ENCODE results near the gene HELLS.
"Not testable (repeated sequence)": the region's sequence is repeated elsewhere in the genome, so short reads cannot be mapped to it uniquely, and the experiment has no call there.

Gene HELLS

DNA sequence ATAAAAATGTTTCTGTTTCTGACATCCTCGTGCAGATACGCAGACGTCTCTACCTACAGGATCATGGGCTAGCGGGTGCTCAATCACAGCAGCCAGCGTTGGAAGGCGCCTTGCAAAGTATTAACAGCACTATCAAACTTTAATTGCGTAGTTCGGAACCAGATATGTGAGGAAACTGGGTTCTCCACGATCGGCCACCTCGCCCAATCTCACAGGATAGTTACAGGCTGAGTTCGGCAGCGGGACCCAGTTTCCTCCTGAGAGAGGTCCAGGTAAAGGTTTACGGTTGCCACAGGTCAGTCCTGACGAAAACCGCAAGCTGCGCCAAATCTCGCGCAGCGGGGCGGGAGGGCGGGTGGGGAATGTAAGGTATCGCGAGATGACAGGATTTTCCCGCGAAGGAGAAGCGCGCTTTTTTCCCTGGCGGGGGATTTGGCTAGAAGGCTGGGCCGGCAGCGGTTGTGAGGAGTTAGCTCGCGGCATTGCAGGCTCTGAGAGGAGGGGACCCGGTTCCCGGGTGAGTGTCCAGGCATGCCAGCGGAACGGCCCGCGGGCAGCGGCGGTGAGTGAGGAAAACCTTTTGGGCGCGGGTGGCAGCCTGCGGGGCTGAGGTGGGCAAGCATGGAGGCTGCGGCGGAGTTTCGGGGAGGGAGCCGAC lies at the start of gene HELLS:
Gene HELLS, plus strand, starts transcription at position 398 of the 658 bp plus-strand sequence. Its CDS starts 134 bp downstream, at position 532.
- DNase-seq = peak; percentile 75

DNA sequence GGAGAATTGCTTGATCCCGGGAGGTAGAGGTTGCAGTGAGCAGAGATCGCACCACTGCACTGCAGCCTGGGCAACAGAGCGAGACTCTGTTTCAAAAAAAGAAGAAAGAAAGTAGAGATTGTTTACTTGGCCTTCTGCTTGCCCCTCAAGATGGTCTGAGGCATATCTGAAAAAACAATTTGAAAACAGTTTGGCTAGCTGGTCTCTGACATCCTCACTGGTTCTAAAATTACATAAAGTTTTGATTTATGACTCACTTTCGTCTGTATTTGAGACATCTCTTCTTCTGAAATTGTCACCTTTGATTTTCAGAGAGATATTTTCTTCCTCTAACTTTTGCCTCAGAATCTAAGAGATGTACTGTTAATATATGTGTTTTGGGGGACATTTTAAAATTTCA lies 49.6 kb upstream of the HELLS start:
- no peak for DNase-seq

- no peak for DNase-seq
Measured at GRCh38 chr10:94496646-94497045, 48.9 kb upstream of the HELLS start.

DNA sequence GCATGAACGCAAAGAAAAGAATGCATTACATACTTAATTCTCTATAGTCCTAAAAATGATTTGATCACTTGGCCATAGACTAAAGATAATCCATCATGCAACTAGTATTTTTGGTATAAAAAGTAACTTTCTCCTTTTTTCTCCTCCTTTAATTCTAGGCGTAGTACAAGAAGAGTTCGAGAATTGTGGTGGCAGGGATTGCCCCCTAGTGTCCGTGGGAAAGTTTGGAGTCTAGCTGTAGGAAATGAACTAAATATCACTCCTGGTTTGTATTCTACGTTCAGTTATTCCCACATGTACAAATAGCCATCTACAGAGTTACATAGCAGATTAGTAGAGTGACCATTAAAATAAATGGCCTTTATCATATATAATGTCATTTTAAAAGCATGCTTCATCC lies 45.5 kb upstream of the HELLS start:
- DNase-seq = no peak

DNA sequence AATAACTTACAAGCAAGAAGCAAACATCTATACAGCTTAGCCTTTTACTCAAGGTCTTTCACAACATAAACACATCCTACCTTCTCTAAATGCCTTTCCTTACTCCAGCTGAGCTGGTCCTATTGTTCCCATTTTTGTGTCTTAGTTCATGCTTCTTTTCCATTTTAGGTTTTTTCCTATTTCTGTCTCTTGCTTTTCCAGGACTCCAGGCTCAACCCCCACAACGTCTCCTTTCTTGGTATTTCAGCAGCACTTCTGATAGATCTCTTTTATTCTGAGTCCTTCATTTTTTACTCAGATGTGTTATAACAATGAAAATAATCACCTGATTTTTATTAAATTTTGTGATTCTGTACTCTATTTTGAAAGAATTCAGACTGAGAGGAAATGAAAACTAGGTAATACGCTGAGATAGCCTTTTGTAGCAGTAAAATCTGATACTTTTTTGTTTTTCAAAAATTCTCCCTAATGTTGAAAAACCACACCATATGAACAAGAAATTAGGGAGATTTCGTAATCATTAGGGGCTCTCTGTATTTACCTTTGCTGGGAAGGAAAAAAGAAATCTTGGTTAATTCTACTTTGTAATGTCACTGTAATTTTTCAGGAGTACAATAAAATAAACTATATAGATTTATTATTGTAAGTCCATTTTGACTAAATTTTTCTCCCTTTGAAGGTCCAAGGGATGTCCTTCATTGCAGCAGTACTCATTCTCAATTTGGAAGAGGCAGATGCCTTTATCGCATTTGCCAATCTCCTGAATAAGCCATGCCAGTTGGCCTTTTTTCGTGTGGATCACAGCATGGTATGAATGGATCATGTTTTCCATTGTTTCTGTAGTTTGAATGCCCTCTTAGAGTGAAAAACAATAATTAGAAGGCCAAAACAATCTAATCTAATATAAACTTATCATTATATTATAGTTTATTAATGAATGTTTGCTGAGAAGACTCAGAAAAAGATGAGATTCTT lies 24.0 kb upstream of the HELLS start:
- no peak for DNase-seq

GRCh38 chr10:94524146-94524545 lies 21.4 kb upstream of the HELLS start:
- DNase-seq = no peak

DNA sequence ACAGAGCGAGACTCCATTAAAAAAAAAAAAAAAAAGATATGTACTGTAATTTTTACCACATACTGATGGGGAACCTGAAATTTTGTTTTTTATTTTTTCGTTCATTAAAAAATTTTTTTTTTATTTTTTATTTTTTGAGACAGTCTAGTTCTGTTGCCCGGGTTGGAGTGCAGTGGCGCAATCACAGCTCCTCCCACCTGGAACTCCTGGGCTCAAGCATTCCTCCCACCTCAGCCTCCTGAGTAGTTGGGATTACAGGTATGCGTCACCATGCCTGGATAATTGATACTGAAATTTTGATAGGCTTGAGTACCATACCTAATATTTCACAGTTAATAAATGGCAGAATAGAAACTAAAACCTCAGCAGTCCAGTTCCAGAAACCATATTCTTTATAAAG lies 20.9 kb upstream of the HELLS start:
- no peak for DNase-seq

GRCh38 chr10:94531550-94531949 lies 14.0 kb upstream of the HELLS start:
- DNase-seq = not testable (repeated sequence)

- DNase-seq = no peak
Measured at GRCh38 chr10:94533027-94533426, 12.6 kb upstream of the HELLS start.

GRCh38 chr10:94542282-94542681 lies 3.3 kb upstream of the HELLS start:
- not testable (repeated sequence) for DNase-seq

GRCh38 chr10:94546049-94546900 lies 687 bp downstream of the HELLS start:
- peak; percentile 20 for DNase-seq

DNA sequence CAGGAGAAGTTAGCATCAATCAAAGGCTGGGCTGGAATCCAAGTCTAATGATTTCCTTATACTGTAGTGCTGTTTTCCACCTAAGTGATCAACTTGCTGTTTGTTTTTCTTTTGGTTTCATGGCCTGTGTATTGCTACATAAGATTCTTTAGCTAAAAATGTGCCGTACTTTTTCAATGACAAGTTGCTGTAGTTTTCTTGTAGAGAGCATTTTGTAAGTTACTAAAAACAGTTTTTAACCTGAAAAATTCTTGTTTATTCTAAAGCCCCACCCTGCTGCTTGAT lies 1.3 kb downstream of the HELLS start:
- DNase-seq = no peak

GRCh38 chr10:94549221-94549620 lies 3.6 kb downstream of the HELLS start:
- DNase-seq = no peak

DNA sequence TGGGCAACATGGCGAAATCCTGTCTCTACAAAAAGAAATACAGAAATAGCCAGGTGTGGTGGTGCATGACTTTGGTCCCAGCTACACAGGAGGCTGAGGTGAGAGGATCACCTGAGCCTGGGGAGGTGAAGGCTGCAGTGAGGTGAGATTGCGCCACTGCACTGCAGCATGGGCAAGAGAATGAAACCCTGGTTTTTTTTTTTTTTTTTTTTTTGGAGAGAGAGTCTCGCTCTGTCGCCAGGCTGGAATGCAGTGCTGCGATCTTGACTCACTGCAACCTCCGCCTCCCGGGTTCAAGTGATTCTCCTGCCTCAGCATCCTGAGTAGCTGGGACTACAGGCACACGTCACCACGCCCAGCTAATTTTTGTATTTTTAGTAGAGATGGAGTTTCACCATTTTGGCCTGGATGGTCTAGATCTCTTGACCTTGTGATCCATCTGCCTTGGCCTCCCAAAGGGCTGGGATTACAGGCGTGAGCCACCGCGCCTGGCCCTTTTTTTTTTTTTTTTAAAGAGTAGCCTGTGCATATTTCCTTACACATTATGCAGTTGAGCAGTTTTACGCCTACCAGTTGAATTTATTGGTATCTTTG lies 22.2 kb downstream of the HELLS start:
- not testable (repeated sequence) for DNase-seq

DNA sequence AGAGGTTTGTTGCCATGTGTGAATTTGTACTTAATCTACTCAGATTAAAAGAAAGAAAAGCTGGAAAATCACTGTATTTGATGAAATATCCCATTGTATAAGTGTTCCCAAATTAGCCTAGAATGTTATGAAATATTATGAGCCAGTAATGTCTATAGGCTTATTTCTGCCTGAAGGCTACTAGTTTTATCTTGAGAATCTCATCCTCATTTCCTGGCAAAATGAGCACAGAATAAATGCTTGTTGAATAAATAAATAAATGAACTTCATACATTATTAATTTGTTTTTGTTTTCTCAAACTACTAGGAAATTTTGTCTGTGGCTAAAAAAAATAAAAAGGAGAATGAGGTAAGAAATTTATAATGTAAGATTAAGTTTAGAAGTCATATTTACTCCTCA lies 25.5 kb downstream of the HELLS start:
- no peak for DNase-seq

DNA sequence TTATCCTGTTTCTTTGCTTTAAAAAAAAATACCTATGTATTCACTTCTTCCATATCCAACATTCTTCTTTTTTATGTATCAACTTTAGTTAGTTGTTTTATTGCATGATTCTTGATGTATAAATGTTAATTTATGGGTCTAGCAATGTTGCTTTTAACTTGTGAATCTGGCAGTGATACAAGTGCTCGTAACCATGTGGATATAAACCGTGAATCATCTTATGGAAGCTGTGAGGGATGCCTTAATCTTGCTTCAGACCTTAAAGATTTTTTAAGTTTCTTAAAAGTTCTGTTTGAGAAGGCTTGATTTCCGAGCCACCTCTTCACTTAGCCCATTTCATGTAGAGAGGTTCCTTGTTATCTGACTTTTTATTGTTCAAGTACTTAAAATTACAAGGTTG lies 25.9 kb downstream of the HELLS start:
- DNase-seq = no peak

GRCh38 chr10:94578790-94579189 lies 33.2 kb downstream of the HELLS start:
- no peak for DNase-seq

- DNase-seq = no peak
Measured at GRCh38 chr10:94583124-94583523, 37.5 kb downstream of the HELLS start.

- no peak for DNase-seq
Measured at GRCh38 chr10:94591461-94592205, 46.0 kb downstream of the HELLS start.

GRCh38 chr10:94602729-94603515 lies 57.3 kb downstream of the HELLS start:
- DNase-seq = no peak

GRCh38 chr10:94607111-94607510 lies 61.5 kb downstream of the HELLS start:
- DNase-seq = no peak
